ENCODE data around the gene ERC2.

DNA sequence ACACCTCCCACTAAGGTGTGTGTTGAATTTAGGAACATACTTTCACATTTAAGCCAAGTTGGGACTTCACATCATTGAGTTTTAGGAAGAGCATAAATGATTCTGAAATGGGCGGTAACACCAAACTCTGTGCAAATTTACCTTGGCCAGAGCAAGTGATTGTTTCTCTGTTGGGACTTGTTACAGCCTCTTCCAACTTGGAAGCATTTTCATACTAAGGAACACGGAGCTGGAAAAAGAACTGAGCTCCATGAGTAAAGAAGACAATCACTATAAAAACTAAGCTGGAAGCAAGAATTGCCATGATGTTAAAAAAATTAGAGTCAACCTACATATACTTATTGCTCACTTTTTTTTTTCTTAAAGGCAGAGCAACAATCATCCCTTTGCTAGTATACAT is 371.3 kb downstream of the ERC2 start:
- TF ChIP-seq, protein P1, sequence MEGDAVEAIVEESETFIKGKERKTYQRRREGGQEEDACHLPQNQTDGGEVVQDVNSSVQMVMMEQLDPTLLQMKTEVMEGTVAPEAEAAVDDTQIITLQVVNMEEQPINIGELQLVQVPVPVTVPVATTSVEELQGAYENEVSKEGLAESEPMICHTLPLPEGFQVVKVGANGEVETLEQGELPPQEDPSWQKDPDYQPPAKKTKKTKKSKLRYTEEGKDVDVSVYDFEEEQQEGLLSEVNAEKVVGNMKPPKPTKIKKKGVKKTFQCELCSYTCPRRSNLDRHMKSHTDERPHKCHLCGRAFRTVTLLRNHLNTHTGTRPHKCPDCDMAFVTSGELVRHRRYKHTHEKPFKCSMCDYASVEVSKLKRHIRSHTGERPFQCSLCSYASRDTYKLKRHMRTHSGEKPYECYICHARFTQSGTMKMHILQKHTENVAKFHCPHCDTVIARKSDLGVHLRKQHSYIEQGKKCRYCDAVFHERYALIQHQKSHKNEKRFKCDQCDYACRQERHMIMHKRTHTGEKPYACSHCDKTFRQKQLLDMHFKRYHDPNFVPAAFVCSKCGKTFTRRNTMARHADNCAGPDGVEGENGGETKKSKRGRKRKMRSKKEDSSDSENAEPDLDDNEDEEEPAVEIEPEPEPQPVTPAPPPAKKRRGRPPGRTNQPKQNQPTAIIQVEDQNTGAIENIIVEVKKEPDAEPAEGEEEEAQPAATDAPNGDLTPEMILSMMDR (IDR thresholded peaks at IDR 0.05) = no peak
- TF ChIP-seq POLR2A (IDR thresholded peaks at IDR 0.05) = no peak
